NCI-H187 treated with DMSO at 0.1 percent for 48 hours (cell line): ENCODE measurements around the gene UHRF1.

Source experiments
- DNase-seq: peaks from one replicate; lab custom pipeline; 2025; lab: John Stamatoyannopoulos, UW

The UHRF1 gene

GRCh38 chr19:4988770-4989251, 79.5 kb downstream of the UHRF1 start:
- no peak for DNase-seq

DNA sequence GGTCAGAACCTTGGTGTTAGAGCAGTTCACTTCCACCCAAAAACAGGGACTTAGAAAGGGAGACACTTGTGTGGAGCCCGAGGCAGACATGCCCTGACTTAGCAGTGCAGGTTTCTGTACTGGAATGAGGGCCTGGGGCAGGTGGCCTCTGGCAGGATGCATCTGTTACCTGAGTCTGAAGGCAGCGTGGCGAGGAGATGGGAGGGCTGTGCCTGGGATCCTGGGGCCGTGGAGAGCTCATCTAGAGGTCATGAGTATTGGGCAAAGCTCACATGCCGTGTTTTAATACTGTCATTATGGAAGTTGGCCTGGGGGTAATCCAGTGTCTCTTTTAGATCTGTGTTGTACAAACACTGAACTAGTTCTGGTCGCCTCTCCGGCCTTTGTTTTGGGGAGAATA, 81.0 kb downstream of the UHRF1 start:
- no peak for DNase-seq

GRCh38 chr19:4991538-4991937, 82.2 kb downstream of the UHRF1 start:
- no peak for DNase-seq

DNA sequence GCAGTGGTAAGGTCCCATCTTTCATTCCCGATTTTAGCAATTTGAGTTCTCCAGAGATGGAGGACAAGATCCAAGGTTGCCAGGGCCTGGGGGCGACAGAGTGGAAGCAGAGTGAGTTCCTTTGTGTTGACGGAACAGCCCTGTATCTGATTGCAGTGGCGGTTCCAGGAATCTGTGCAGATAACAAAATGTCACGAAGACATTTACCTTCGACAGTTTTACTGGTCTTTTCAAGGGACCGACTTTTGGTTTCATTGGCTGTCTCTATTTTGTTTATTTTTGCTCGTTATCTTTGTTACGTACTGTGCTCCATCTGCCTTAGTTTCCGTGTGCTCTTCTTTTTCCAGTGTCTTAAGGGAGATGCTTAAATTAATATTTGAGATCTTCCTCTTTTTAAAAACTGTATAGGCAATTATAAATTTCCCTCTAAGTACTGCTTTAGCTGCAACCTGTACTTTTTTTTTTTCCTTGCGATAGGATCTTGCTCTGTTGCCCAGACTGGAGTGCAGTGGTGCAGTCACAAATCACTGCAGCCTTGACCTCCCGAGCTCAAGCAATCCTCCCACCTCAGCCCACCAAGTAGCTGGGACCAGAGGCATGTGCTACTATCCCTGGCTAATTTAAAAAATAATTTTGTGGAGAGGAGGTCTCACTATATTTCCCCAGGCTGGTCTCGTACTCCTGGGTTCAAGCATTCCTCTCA, 82.8 kb downstream of the UHRF1 start:
- DNase-seq, result no peak

- no peak for DNase-seq
Observed at GRCh38 chr19:4993683-4994082, 84.4 kb downstream of the UHRF1 start.

GRCh38 chr19:4996701-4997100, 87.4 kb downstream of the UHRF1 start:
- no peak for DNase-seq

- DNase-seq, result no peak
Observed at GRCh38 chr19:4997297-4997696, 88.0 kb downstream of the UHRF1 start.

DNA sequence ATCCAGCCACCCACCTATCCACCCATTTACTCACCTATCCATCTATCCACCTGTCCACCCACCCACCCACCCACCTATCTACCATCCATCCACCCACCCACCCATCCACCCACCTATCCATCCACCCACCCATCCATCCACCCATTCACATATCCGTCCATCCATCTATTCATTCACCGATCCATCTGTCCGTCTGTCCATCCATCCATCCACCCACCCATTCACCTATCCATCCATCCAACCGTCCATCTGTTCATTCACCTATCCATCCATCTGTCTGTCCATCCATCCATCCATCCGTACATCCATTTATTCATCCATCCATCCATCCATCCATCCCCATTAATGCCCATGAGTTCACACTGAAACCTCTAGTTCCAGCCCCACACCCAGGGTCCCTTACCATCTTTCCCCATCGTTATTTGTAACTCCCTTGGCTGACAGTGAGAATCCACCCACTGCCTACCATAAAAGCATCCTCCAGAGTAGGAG, 90.9 kb downstream of the UHRF1 start:
- no peak for DNase-seq

- no peak for DNase-seq
Observed at GRCh38 chr19:5001615-5002014, 92.3 kb downstream of the UHRF1 start.

DNA sequence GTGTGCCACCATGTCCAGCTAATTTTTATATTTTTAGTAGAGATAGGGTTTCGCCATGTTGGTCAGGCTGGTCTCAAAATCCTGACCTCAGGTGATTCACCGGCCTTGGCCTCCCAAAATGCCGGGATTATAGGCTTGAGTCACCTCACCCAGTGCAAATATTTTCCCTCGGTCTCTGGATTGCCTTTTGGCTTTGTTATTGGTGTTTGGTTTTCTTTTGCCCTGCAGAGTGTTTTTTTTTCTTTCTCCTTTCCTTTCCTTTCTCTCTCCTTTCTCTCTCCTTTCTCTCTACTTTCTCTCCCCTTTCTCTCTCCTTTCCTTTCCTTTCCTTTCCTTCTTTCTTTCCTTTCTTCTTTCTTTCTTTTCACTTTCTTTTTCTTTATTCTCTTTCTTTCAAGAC, 92.8 kb downstream of the UHRF1 start:
- DNase-seq, result no peak

DNA sequence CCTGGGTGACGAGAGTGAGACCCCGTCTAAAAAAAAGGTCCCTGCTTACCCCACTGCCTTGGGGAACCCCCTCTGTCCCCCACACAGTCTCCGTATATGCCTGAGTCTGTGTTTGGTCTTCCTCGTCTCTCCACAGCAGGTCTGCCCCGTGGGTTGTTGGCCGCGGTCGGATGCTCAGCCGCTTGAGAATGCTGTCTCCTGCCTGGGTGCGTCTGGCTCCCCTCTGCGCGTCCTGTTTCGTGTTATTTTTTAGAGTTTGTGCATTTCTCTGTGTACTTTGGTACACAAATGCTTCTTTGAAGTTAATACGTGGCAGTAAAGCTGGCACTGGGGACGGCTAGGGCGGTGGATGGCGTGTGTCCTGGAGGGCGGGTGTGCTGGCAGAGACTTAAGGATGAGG, 94.5 kb downstream of the UHRF1 start:
- no peak for DNase-seq

DNA sequence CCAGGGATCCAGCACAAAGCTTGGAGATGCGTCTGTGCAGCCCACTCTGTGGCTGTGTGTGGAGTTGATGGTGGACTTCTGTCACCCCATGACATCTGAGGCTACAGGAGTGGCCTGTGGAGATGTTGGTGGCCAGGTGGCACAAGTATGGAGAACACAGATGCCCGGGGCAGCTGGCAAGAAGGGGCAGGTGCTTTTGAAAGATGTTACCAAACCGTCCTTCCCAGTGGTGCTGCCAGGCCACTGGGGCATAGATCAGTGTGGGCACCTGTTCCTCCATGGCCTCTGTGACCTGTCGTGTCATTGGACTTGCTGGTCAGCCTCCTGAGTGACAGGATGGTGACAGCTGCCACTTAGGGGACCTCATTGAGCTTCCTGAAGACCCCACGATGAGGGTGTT, 95.8 kb downstream of the UHRF1 start:
- DNase-seq, result no peak

DNA sequence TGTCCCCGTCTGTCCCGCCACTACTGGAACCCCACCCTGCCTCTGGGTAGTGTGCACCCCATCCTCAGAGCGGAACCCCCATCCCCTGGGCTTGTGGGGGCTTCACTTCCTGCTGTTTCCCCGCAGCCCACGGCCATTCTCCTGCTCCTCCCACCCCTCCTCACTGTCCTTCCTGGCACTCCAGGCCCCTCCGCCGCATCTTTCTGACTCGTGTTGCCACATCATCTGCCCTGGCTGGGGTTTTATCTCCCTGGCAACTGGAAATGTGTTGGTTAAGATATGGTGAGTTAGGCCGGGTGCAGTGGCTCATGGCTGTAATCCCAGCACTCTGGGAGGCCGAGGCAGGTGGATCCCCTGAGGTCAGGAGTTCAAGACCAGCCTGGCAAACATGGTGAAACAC, 96.9 kb downstream of the UHRF1 start:
- DNase-seq, result no peak

DNA sequence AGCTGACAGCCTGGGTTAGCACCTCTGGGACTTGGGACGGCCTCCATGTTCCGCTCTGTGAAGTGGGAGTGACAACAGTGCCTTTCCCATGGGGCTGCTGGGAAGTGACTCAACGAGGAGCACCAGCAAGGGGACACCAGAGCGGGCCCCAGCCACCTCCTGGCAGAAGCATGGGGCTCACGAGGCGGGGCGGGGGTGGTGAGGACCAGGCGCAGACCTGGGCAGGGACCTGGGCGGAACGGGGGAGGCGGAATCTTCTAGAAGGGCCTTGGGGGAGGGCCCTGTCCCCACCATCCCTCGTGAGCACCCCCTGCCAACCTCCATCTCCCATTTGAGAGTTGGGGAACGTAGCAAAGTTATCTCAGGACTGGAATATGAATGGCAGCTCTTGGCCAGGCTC, 97.5 kb downstream of the UHRF1 start:
- DNase-seq, result no peak
